ENCODE data around the gene M1AP.

Gene M1AP

GRCh38 chr2:74679615-74680014 lies 31.5 kb upstream of the M1AP start:
- in situ Hi-C loops (cut with HindIII; ENCODE audit: low sequenced_read_pairs): no loop called here
- TF ChIP-seq CTCF (IDR thresholded peaks at IDR 0.05; ENCODE audit: low read depth, low read length, missing control alignments): no peak
- H3K4me3 ChIP-seq (ENCODE audit: low read depth, low read length): no peak overlapping the region

GRCh38 chr2:74676331-74676730 lies 28.2 kb upstream of the M1AP start:
- TF ChIP-seq CTCF (IDR thresholded peaks at IDR 0.05; ENCODE audit: low read depth, low read length, missing control alignments): no peak
- in situ Hi-C loops (cut with HindIII; ENCODE audit: low sequenced_read_pairs): no loop called here
- H3K4me3 ChIP-seq (ENCODE audit: low read depth, low read length): no peak overlapping the region
- no peak for DNase-seq (ENCODE audit: low read depth)

More at GRCh38 chr2:74679615-74680014, 31.5 kb upstream of the M1AP start:
- DNase-seq (ENCODE audit: low read depth): no peak

GRCh38 chr2:74675090-74675489 lies 27.0 kb upstream of the M1AP start:
- in situ Hi-C loops (cut with HindIII; ENCODE audit: low sequenced_read_pairs): no loop called here
- H3K4me3 ChIP-seq (ENCODE audit: low read depth, low read length): no peak overlapping the region

GRCh38 chr2:74673826-74674528 lies 25.8 kb upstream of the M1AP start:
- no peak for DNase-seq (ENCODE audit: low read depth)
- in situ Hi-C loops (cut with HindIII; ENCODE audit: low sequenced_read_pairs): no loop called here
- H3K4me3 ChIP-seq (ENCODE audit: low read depth, low read length): no peak overlapping the region
- no peak for TF ChIP-seq CTCF (IDR thresholded peaks at IDR 0.05; ENCODE audit: low read depth, low read length, missing control alignments)

More at GRCh38 chr2:74675090-74675489, 27.0 kb upstream of the M1AP start:
- DNase-seq (ENCODE audit: low read depth): no peak
- no peak for TF ChIP-seq CTCF (IDR thresholded peaks at IDR 0.05; ENCODE audit: low read depth, low read length, missing control alignments)

- in situ Hi-C loops (cut with HindIII; ENCODE audit: low sequenced_read_pairs): no loop called here
- DNase-seq (ENCODE audit: low read depth): no peak
- H3K4me3 ChIP-seq (ENCODE audit: low read depth, low read length): no peak overlapping the region
- TF ChIP-seq CTCF (IDR thresholded peaks at IDR 0.05; ENCODE audit: low read depth, low read length, missing control alignments): no peak
Measured at GRCh38 chr2:74671479-74671878, 23.3 kb upstream of the M1AP start.

GRCh38 chr2:74670263-74670662 lies 22.1 kb upstream of the M1AP start:
- no peak for DNase-seq (ENCODE audit: low read depth)
- in situ Hi-C loops (cut with HindIII; ENCODE audit: low sequenced_read_pairs): no loop called here
- TF ChIP-seq CTCF (IDR thresholded peaks at IDR 0.05; ENCODE audit: low read depth, low read length, missing control alignments): no peak
- H3K4me3 ChIP-seq (ENCODE audit: low read depth, low read length): no peak overlapping the region

All from astrocyte of the cerebellum (primary cell).